IMR-90 (cell line): ENCODE results near the gene CIRBP. TPM values are rescaled to one million over a fixed set of nuclear protein-coding genes. Genes with fewer than 3 reads are reported as not detected.

Source experiments
- ATAC-seq: fragments of 200-7000 bp; cut with Tn5 transposase; 2 replicates; pipeline ENCODE4 v1.9.1; 2020; ENCODE audit warnings: low read depth, mild to moderate bottlenecking, moderate library complexity
- BruUV-seq: library from RNA; stranded (reverse); fragments of 400-500 nt; replicated peaks from 2 replicates; lab custom pipeline; 2021; lab: Mats Ljungman, UMichigan
- CTCF ChIA-PET: fragments of 300-600 bp; formaldehyde crosslinking; extraction: SDS; loops from one replicate; lab custom pipeline; 2021; ENCODE audit warnings: antibody characterized with exemption; lab: Yijun Ruan, JAX
- POLR2A ChIA-PET: fragments of 300-600 bp; sonication (Branson Sonifier 250); formaldehyde crosslinking; loops from one replicate; lab custom pipeline; 2022; ENCODE audit warnings: antibody characterized with exemption; ENCODE audit not compliant: unreplicated experiment; lab: Charles Lee
- DNase-seq: peaks from one replicate; pipeline ENCODE4 v3.0.0; 2013
- H2AFZ ChIP-seq: replicated peaks from 2 replicates; pipeline ENCODE3; 2013; ENCODE audit warnings: low read length, mild to moderate bottlenecking; ENCODE audit not compliant: poor library complexity
- H2AK5ac ChIP-seq: 2 replicates; pipeline ENCODE4 v1.6.1; 2013; ENCODE audit warnings: low read depth, low read length, inconsistent platforms
- H2AK9ac ChIP-seq: replicated peaks from 2 replicates; pipeline ENCODE3; 2013; ENCODE audit warnings: mild to moderate bottlenecking, low read depth, low read length, moderate library complexity; ENCODE audit not compliant: poor library complexity
- H2BK120ac ChIP-seq: 2 replicates; pipeline ENCODE4 v1.6.1; 2013; ENCODE audit warnings: low read depth, low read length, inconsistent platforms
- H2BK15ac ChIP-seq: 3 replicates; pipeline ENCODE4 v1.6.1; 2013; ENCODE audit warnings: low read depth, low read length, inconsistent platforms
- H2BK20ac ChIP-seq: 2 replicates; pipeline ENCODE4 v1.6.1; 2013; ENCODE audit warnings: low read depth, mild to moderate bottlenecking, inconsistent platforms, low read length, moderate library complexity
- H2BK5ac ChIP-seq: 2 replicates; pipeline ENCODE4 v1.6.1; 2013; ENCODE audit warnings: mild to moderate bottlenecking, low read depth, low read length, inconsistent platforms; ENCODE audit not compliant: poor library complexity, severe bottlenecking
- H3K14ac ChIP-seq: replicated peaks from 2 replicates; pipeline ENCODE4 v1.6.1; 2013; ENCODE audit warnings: low read depth, low read length, inconsistent platforms
- H3K18ac ChIP-seq: 2 replicates; pipeline ENCODE4 v1.6.1; 2013; ENCODE audit warnings: low read depth, low read length, control low read depth
- H3K23ac ChIP-seq: 2 replicates; pipeline ENCODE4 v1.6.1; 2013; ENCODE audit warnings: low read depth, low read length, inconsistent platforms
- H3K27ac ChIP-seq: 2 replicates; pipeline ENCODE4 v1.5.1; 2013; ENCODE audit warnings: mild to moderate bottlenecking, control low read depth, low read length; ENCODE audit not compliant: insufficient read depth
- H3K27me3 ChIP-seq: 2 replicates; pipeline ENCODE4 v1.6.1; 2013; ENCODE audit warnings: low read length; ENCODE audit not compliant: control insufficient read depth, insufficient read depth
- H3K36me3 ChIP-seq: 2 replicates; pipeline ENCODE4 v1.6.1; 2013; ENCODE audit warnings: low read length, mixed read lengths; ENCODE audit not compliant: control insufficient read depth, insufficient read depth
- H3K4ac ChIP-seq: 2 replicates; pipeline ENCODE4 v1.6.1; 2013; ENCODE audit warnings: low read depth, low read length, inconsistent platforms
- H3K4me1 ChIP-seq: 2 replicates; pipeline ENCODE4 v1.6.1; 2013; ENCODE audit warnings: low read length, mixed read lengths; ENCODE audit not compliant: control insufficient read depth, insufficient read depth
- H3K4me2 ChIP-seq: 2 replicates; pipeline ENCODE4 v1.6.1; 2013; ENCODE audit warnings: low read depth, mild to moderate bottlenecking, control low read depth, low read length, moderate library complexity
- H3K4me3 ChIP-seq: 2 replicates; pipeline ENCODE4 v1.5.1; 2013; ENCODE audit warnings: low read depth, mild to moderate bottlenecking, control low read depth, low read length, moderate library complexity; ENCODE audit not compliant: insufficient read depth
- H3K56ac ChIP-seq: 2 replicates; pipeline ENCODE4 v1.6.1; 2013; ENCODE audit warnings: low read length, inconsistent platforms; ENCODE audit not compliant: insufficient read depth; ENCODE audit errors: extremely low read depth
- H3K79me1 ChIP-seq, 2 experiments: 2 replicates each; pipeline ENCODE4 v1.6.1; 2013; ENCODE audit warnings: low read length in 2 of 2, inconsistent platforms in 1 of 2, low read depth in 1 of 2
- H3K9ac ChIP-seq: 2 replicates; pipeline ENCODE4 v1.6.1; 2013; ENCODE audit warnings: low read depth, low read length, control low read depth
- H3K9me1 ChIP-seq: 2 replicates; pipeline ENCODE4 v1.6.1; 2013; ENCODE audit warnings: low read length, inconsistent platforms; ENCODE audit not compliant: insufficient read depth
- H3K9me3 ChIP-seq: 2 replicates; pipeline ENCODE4 v1.6.1; 2013; ENCODE audit warnings: low read length; ENCODE audit not compliant: control insufficient read depth, insufficient read depth
- H4K20me1 ChIP-seq: 2 replicates; pipeline ENCODE4 v1.6.1; 2013; ENCODE audit warnings: low read length, inconsistent platforms; ENCODE audit not compliant: insufficient read depth
- H4K5ac ChIP-seq: 2 replicates; pipeline ENCODE4 v1.6.1; 2013; ENCODE audit warnings: mild to moderate bottlenecking, low read depth, low read length, control low read depth
- H4K8ac ChIP-seq, 2 experiments: 2 replicates each; pipeline ENCODE4 v1.6.1; 2013; ENCODE audit warnings: low read depth in 2 of 2, low read length in 2 of 2, control low read depth in 1 of 2, inconsistent platforms in 1 of 2
- H4K91ac ChIP-seq: 2 replicates; pipeline ENCODE4 v1.6.1; 2013; ENCODE audit warnings: low read depth, low read length, inconsistent platforms; ENCODE audit not compliant: insufficient read depth
- BHLHE40 ChIP-seq: fragments of 150-350 bp; IDR thresholded peaks from 2 replicates; pipeline ENCODE4 v1.6.1; 2016; ENCODE audit warnings: mild to moderate bottlenecking, low read depth, low read length
- CEBPB ChIP-seq: IDR thresholded peaks from 2 replicates; pipeline ENCODE4 v1.6.1; 2012; ENCODE audit warnings: low read depth, low read length, improper control_type of control experiment
- CHD1 ChIP-seq: IDR thresholded peaks from 2 replicates; pipeline ENCODE4 v1.6.1; 2012; ENCODE audit warnings: low read depth, low read length, improper control_type of control experiment
- CTCF ChIP-seq: conservative IDR thresholded peaks from 2 replicates; pipeline ENCODE4 v1.5.1; 2012; ENCODE audit warnings: mild to moderate bottlenecking, low read depth, low read length, improper control_type of control experiment
- ELK1 ChIP-seq: fragments of 150-350 bp; IDR thresholded peaks from 2 replicates; pipeline ENCODE4 v1.6.1; 2016; ENCODE audit warnings: low read depth, mild to moderate bottlenecking, low read length, moderate library complexity, borderline replicate concordance
- FOS ChIP-seq: fragments of 150-350 bp; IDR thresholded peaks from 2 replicates; pipeline ENCODE4 v1.6.1; 2016; ENCODE audit warnings: low read depth, low read length
- MAFK ChIP-seq: IDR thresholded peaks from 2 replicates; pipeline ENCODE4 v1.6.1; 2012; ENCODE audit warnings: low read depth, low read length, improper control_type of control experiment
- MAZ ChIP-seq: IDR thresholded peaks from 2 replicates; pipeline ENCODE4 v1.6.1; 2012; ENCODE audit warnings: low read depth, mild to moderate bottlenecking, low read length, improper control_type of control experiment, moderate library complexity, borderline replicate concordance
- MXI1 ChIP-seq: IDR thresholded peaks from 2 replicates; pipeline ENCODE4 v1.6.1; 2012; ENCODE audit warnings: low read depth, mild to moderate bottlenecking, low read length, moderate library complexity, borderline replicate concordance
- NFE2L2 ChIP-seq: fragments of 150-350 bp; IDR thresholded peaks from 2 replicates; pipeline ENCODE4 v1.6.1; 2016; ENCODE audit warnings: low read depth, mild to moderate bottlenecking, low read length
- POLR2A ChIP-seq: IDR thresholded peaks from 2 replicates; pipeline ENCODE4 v1.6.1; 2012; ENCODE audit warnings: mild to moderate bottlenecking, low read depth, low read length
- RAD21 ChIP-seq: IDR thresholded peaks from 2 replicates; pipeline ENCODE4 v1.6.1; 2012; ENCODE audit warnings: low read length, improper control_type of control experiment
- RCOR1 ChIP-seq: IDR thresholded peaks from 2 replicates; pipeline ENCODE4 v1.6.1; 2012; ENCODE audit warnings: mild to moderate bottlenecking, low read length, improper control_type of control experiment; ENCODE audit not compliant: insufficient replicate concordance
- RFX5 ChIP-seq: IDR thresholded peaks from 2 replicates; pipeline ENCODE4 v1.8.0; 2012; ENCODE audit warnings: low read depth, mild to moderate bottlenecking, low read length, moderate library complexity
- SMC3 ChIP-seq: fragments of 150-350 bp; IDR thresholded peaks from 2 replicates; pipeline ENCODE4 v1.6.1; 2016; ENCODE audit warnings: low read depth, mild to moderate bottlenecking, antibody characterized with exemption, low read length, moderate library complexity
- USF2 ChIP-seq: fragments of 150-350 bp; IDR thresholded peaks from 2 replicates; pipeline ENCODE4 v1.6.1; 2017; ENCODE audit warnings: mild to moderate bottlenecking, antibody characterized with exemption, low read length, low read depth
- WGBS, 2 experiments: methylation state at CpG; one replicate each; pipeline versions ENCODE4 v1.1.5 to v1.1.7; 2013; ENCODE audit warnings: missing lambda C conversion rate in 2 of 2; ENCODE audit not compliant: insufficient read length in 1 of 2; ENCODE audit errors: extremely low coverage in 2 of 2; 5-methylcytosine and 5-hydroxymethylcytosine counted together
- dilution Hi-C: fragments of 300-500 bp; cut with HindIII; formaldehyde crosslinking; loops from one replicate; pipeline ENCODE4 v1.14.3; 2018; ENCODE audit warnings: low sequenced_read_pairs; ENCODE audit not compliant: unreplicated experiment
- in situ Hi-C: fragments of 300-500 bp; cut with MboI; formaldehyde crosslinking; loops from 3 replicates; pipeline ENCODE4 v1.14.3; 2019; ENCODE audit warnings: low sequenced_read_pairs, inconsistent platforms, mixed read lengths
- intact Hi-C: fragments of 100-400 bp; cut with micrococcal nuclease; formaldehyde crosslinking; loops from 2 replicates; pipeline ENCODE4 v1.10.0; 2022
- polyA plus RNA-seq, 3 experiments: library from polyadenylated mRNA; depleted of rRNA; stranded (reverse); fragments of >200 nt; gene quantifications; 2 replicates each; pipeline ENCODE4 v1.2.3, GENCODE V29; 2012; ENCODE audit warnings: low replicate concordance in 1 of 3
- total RNA-seq: library from RNA; depleted of rRNA; stranded (reverse); fragments of >200 nt; gene quantifications from 2 replicates; pipeline ENCODE4 v1.2.3, GENCODE V29; 2012

CIRBP gene
- total and polyA plus RNA-seq, 2 of the 4 experiments (the other 2 are of a cell fraction), result 299 to 542 TPM

- Histone ChIP-seq H4K8ac (no peak overlapping the region), H3K27me3 (no peaks in the 10 kb centered on the region), H2AFZ (no peak overlapping the region), H3K18ac (no peak overlapping the region), H3K56ac (no peak overlapping the region), H3K4me3 (no peak overlapping the region), H3K4me2 (no peak overlapping the region), H3K14ac (no peak overlapping the region), H3K9me1 (no peaks in the 10 kb centered on the region; the same call in 1 of the 2 replicates), H3K9me3 (no peaks in the 10 kb centered on the region), H2BK120ac (no peak overlapping the region), H3K36me3 (peaks cover 38% of the 10 kb centered on the region), H3K4ac (no peak overlapping the region), H3K27ac (no peak overlapping the region), H3K23ac (no peak overlapping the region), H2BK5ac (no peak overlapping the region), H2BK15ac (no peak overlapping the region), H4K5ac (no peak overlapping the region), H2BK20ac (no peak overlapping the region), H4K20me1 (peaks cover 50% of the 10 kb centered on the region), H3K79me1 (peaks cover 22 to 52% of the 10 kb centered on the region in 2 experiments; a peak in 3 of 4 replicates), H2AK9ac (peak overlapping the region; percentile 100), H2AK5ac (peak overlapping the region; percentile 34; the same call in 1 of the 2 replicates), H3K9ac (no peak overlapping the region), H3K4me1 (peaks cover 15% of the 10 kb centered on the region), H4K91ac (no peak overlapping the region)
- CTCF ChIA-PET, result no interaction called here
- dilution Hi-C loops, result no loop called here
- intact Hi-C loops, result loop anchor here (5.0 kb wide), 2 partner anchors 85 to 130 kb away; partner anchors contain the start of gene DAZAP1
- POLR2A ChIA-PET, result no interaction called here
- 97% methylated on average over 12 of the region's 15 CpGs; no CpG with 5 or more reads in 1 of the 2 experiments for WGBS, 2 experiments
- in situ Hi-C loops, result no loop called here
- ATAC-seq (no peak), DNase-seq (no peak)
- TF ChIP-seq MAZ (no peak), ELK1 (no peak), FOS (no peak), CTCF (no peak), MAFK (no peak), POLR2A (no peak), RCOR1 (no peak), RFX5 (no peak), USF2 (no peak), CHD1 (no peak), RAD21 (no peak), NFE2L2 (no peak), SMC3 (no peak), CEBPB (no peak), MXI1 (no peak), BHLHE40 (no peak)
- BruUV-seq, result no TSS peak
These were observed 7.9 kb downstream of the CIRBP start for GRCh38 chr19:1277061-1277460.
